HepG2 (cell line): ENCODE measurements around the gene ATF1. TPM values are rescaled to one million over a fixed set of nuclear protein-coding genes. Genes with fewer than 3 reads are reported as not detected.

Experiments used
- BATF2 ChIP-seq: sonication (generic); formaldehyde crosslinking; IDR thresholded peaks from 2 replicates; pipeline ENCODE4 v1.8.0; 2022; ENCODE audit warnings: mild to moderate bottlenecking, missing genetic modification reagents, moderate library complexity
- ETS1 ChIP-seq: sonication (generic); formaldehyde crosslinking; IDR thresholded peaks from 2 replicates; pipeline ENCODE4 v1.4.0; 2020; ENCODE audit warnings: missing genetic modification reagents
- PATZ1 ChIP-seq: sonication (generic); formaldehyde crosslinking; IDR thresholded peaks from 2 replicates; pipeline ENCODE4 v1.4.0; 2020; ENCODE audit warnings: missing genetic modification reagents
- PHF5A ChIP-seq: IDR thresholded peaks from one replicate; pipeline ENCODE4 v1.6.1; 2018; ENCODE audit warnings: low read depth, missing genetic modification reagents; ENCODE audit not compliant: unreplicated experiment
- PITX1 ChIP-seq: sonication (generic); formaldehyde crosslinking; IDR thresholded peaks from 2 replicates; pipeline ENCODE4 v1.5.1; 2020; ENCODE audit warnings: mild to moderate bottlenecking, missing genetic modification reagents
- SETDB1 ChIP-seq: sonication (generic); formaldehyde crosslinking; IDR thresholded peaks from 2 replicates; pipeline ENCODE4 v1.5.1; 2020; ENCODE audit warnings: missing genetic modification reagents, mild to moderate bottlenecking, borderline replicate concordance
- TEF ChIP-seq: sonication (generic); formaldehyde crosslinking; IDR thresholded peaks from 2 replicates; pipeline ENCODE4 v1.5.0; 2020; ENCODE audit warnings: missing genetic modification reagents
- THAP11 ChIP-seq: IDR thresholded peaks from 2 replicates; pipeline ENCODE4 v1.6.1; 2016; ENCODE audit warnings: missing biosample characterization, missing genetic modification reagents
- ZBTB10 ChIP-seq: sonication (generic); formaldehyde crosslinking; IDR thresholded peaks from 2 replicates; pipeline ENCODE4 v1.4.0; 2020; ENCODE audit warnings: missing genetic modification reagents, borderline replicate concordance
- ZHX2 ChIP-seq, 2 experiments: sonication (generic) in 1 of 2; formaldehyde crosslinking in 1 of 2; IDR thresholded peaks; 2 replicates each; pipeline versions ENCODE4 v1.6.1 to v1.9.0; 2014 to 2022; ENCODE audit warnings: antibody characterized with exemption in 1 of 2, borderline replicate concordance in 1 of 2, inconsistent platforms in 1 of 2, low read depth in 1 of 2, missing genetic modification reagents in 1 of 2
- ZNF12 ChIP-seq: sonication (generic); formaldehyde crosslinking; IDR thresholded peaks from 2 replicates; pipeline ENCODE4 v1.5.0; 2020; ENCODE audit warnings: missing genetic modification reagents
- ZNF674 ChIP-seq: sonication (generic); formaldehyde crosslinking; IDR thresholded peaks from 2 replicates; pipeline ENCODE4 v1.5.0; 2020; ENCODE audit warnings: low read depth, mild to moderate bottlenecking, missing genetic modification reagents
- ZNF746 ChIP-seq: sonication (generic); formaldehyde crosslinking; IDR thresholded peaks from 2 replicates; pipeline ENCODE4 v1.8.0; 2022; ENCODE audit warnings: mild to moderate bottlenecking, missing genetic modification reagents
- ZSCAN29 ChIP-seq: sonication (generic); formaldehyde crosslinking; conservative IDR thresholded peaks from 2 replicates; pipeline ENCODE4 v1.4.0; 2020; ENCODE audit warnings: mild to moderate bottlenecking, missing genetic modification reagents
- polyA plus RNA-seq, 8 experiments: library from polyadenylated mRNA; depleted of rRNA in 3 of 8; stranded (reverse) in 7 of 8; unstranded in 1 of 8; fragments of >200 nt; fragmentation: Illumina TruSeq in 4 of 8; extraction: Trizol in 4 of 8; gene quantifications; 2 replicates each; pipeline versions ENCODE4 v1.2.1 to v1.2.3, GENCODE V29; 2011 to 2016; ENCODE audit warnings: low read depth in 4 of 8, missing spikeins in 1 of 8, mixed read lengths in 1 of 8; ENCODE audit not compliant: insufficient read depth in 1 of 8
- total RNA-seq, 5 experiments: library from RNA; depleted of rRNA; stranded (reverse); fragments of >200 nt; fragmentation: Illumina TruSeq; extraction: Trizol; gene quantifications; 2 replicates each; pipeline ENCODE4 v1.2.3, GENCODE V29; 2016; ENCODE audit warnings: low read depth in 1 of 5

The ATF1 gene
- total and polyA plus RNA-seq, 2 of the 13 experiments (the other 11 are each of a cell fraction or from before 2014, with no cell fraction given): 29.3 to 52.0 TPM

- TF ChIP-seq PATZ1 (CRISPR knock-in tag) (peak; percentile 68), PHF5A (CRISPR knock-in tag) (peak; percentile 6), PITX1 (CRISPR knock-in tag) (0 out of 2 replicates have a peak, but pooled peaks have one; percentile 40), ZHX2 (IDR thresholded peaks at IDR 0.05; ENCODE audit: low read depth) (peak; percentile 98), ZHX2 (CRISPR knock-in tag; IDR thresholded peaks at IDR 0.05; ENCODE audit: borderline replicate concordance) (no peak), TEF (CRISPR knock-in tag) (no peak), ZNF12 (no peak), ZSCAN29 (CRISPR knock-in tag) (0 out of 2 replicates have a peak, but pooled peaks have one; percentile 25), ZNF746 (0 out of 2 replicates have a peak, but pooled peaks have one; percentile 46), ZBTB10 (CRISPR knock-in tag) (no peak), BATF2 (CRISPR knock-in tag) (no peak), SETDB1 (CRISPR knock-in tag) (no peak), ETS1 (CRISPR knock-in tag) (no peak), THAP11 (CRISPR knock-in tag) (peak; percentile 87), ZNF674 (no peak)
Observed at GRCh38 chr12:50763639-50764285, at the start of gene ATF1 (continued).
